ENCODE results near the gene HS3ST5. TPM values are rescaled to one million over a fixed set of nuclear protein-coding genes. Genes with fewer than 3 reads are reported as not detected.
A peak's percentile ranks its signal among the peaks of the same experiment; 100 is the strongest.

The HS3ST5 gene
- total RNA-seq (2014; rRNA removed; shearing (Covaris generic)) (not detected in 2 replicates), polyA plus RNA-seq (2016; fragmentation: Nextera tagmentation; extraction: Ambion mirVana) (not detected in 2 replicates)

DNA sequence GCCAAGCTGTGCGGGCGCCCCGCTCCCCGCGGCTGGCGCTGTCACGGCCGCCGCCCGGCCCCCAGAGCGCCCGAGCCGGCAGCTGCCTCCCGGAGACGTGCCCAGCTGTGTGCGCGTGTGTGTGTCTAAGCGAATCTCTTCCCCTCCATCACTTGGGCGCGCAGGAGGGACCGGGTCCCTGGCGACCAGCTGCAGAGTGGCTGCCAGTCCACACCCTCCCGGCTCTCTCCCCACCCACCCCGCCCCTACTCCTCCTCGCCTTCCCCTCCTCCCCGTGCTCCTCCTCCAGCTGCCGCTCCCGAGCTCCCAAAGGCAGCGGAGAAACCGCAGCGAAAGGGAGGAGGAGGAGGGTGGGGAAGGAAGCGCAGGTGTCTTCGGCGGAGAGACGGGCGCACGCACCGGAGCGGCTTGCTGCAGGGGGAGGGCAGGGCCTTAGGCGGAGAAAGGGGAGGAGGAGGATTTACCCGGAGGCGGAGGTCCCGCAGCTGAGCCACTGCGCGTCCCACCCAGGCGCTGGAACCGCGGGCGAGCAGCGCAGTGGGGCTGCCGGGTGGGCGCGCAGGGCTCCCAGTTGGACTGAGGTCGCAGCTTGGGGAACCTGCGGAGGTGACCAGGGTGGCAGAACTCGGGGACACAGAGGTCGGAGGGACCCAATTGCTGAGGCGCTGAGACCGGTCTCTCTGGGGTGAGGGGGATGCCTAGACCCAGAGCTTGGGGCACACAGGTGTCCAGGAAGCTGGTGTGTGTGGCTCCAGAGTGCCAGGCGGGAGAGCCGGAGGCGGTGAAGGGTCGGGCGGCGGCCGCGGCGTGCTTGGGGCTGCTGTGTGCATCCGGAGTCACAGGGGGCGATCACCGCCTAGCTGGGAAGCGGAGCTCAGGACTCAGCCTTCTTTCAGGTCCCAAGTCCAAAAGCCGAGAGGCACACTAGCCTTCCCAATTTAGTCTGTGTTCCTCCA is at the start of gene HS3ST5:
HS3ST5 (minus strand) TSS at position 198 of the 956 bp plus-strand sequence. CDS start 280,178 bp downstream, outside the sequence.
- H3K27me3 ChIP-seq (replicated peaks; ENCODE audit: insufficient read depth), result peaks cover 32% of the 10 kb centered on the region
- H3K9me3 ChIP-seq (ENCODE audit: low read depth), result no peaks in the 10 kb centered on the region
- H3K79me2 ChIP-seq (ENCODE audit: insufficient read depth), result no peaks in the 10 kb centered on the region
- no peaks in the 10 kb centered on the region for H3K36me3 ChIP-seq (ENCODE audit: low read depth)
- TF ChIP-seq EZH2phosphoT487 (IDR thresholded peaks at IDR 0.05; ENCODE audit: insufficient read depth, low read depth), result no peak
- no peak for TF ChIP-seq EZH2 (IDR thresholded peaks at IDR 0.05; ENCODE audit: insufficient read depth, poor library complexity, severe bottlenecking)
- H3K27ac ChIP-seq, result no peak within 1 kb of the TSS
- H3K9me2 ChIP-seq (ENCODE audit: insufficient read depth), result no peaks in the 10 kb centered on the region
- H3K4me3 ChIP-seq, result peak within 1 kb of the TSS; percentile 62
- H3K4me2 ChIP-seq (ENCODE audit: unreplicated experiment), result peak within 1 kb of the TSS; percentile 75
- H3K9ac ChIP-seq, result no peak within 1 kb of the TSS
- no peaks in the 10 kb centered on the region for H3K4me1 ChIP-seq (ENCODE audit: insufficient read depth)
- H2AFZ ChIP-seq, result peak within 1 kb of the TSS; percentile 60
- H3F3A ChIP-seq (ENCODE audit: insufficient read depth), result 0 out of 2 replicates have a peak, but pooled peaks cover 9% of the 10 kb centered on the region
- in situ Hi-C loops (cut with MboI), result no loop called here
- no peaks in the 10 kb centered on the region for H4K20me1 ChIP-seq (ENCODE audit: insufficient read depth)
- peak; percentile 39 for DNase-seq
- 2 to 7% methylated on average over 29 to 73 of the region's 73 CpGs for WGBS, 2 experiments (ENCODE audit: low coverage in 1 of 2, low lambda C conversion rate in 2 of 2, missing lambda C conversion rate in 2 of 2)

DNA sequence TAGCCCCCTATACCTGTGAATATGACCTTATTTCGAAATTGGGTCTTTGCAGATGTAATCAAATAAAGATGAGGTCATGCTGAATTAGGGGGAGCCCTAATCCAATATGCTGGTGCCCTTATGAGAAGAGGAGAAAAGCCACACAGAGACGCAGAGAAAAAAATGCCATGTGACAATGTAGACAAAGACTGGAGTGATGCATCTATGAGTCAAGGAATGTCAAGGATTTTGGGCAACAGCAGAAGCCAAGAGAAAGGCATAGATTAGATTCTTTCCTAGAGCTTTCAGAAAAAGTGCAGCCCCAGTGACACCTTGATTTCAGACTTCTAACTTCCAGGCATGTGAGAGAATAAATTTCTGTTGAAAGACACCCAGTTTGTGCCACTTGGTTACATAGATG is 47.4 kb upstream of the HS3ST5 start:
- DNase-seq, result no peak

GRCh38 chr6:114389111-114389510 is 46.3 kb upstream of the HS3ST5 start:
- TF ChIP-seq EZH2 (IDR thresholded peaks at IDR 0.05; ENCODE audit: insufficient read depth, poor library complexity, severe bottlenecking) (no peak), EZH2phosphoT487 (IDR thresholded peaks at IDR 0.05; ENCODE audit: insufficient read depth, low read depth) (no peak)
- no peak overlapping the region for H3K27ac ChIP-seq
- no peak for DNase-seq

More for the DNA sequence above, 47.4 kb upstream of the HS3ST5 start:
- H3K4me1 ChIP-seq (ENCODE audit: insufficient read depth), result no peaks in the 10 kb centered on the region
- H3K27ac ChIP-seq, result no peak overlapping the region
- H3K27me3 ChIP-seq (replicated peaks; ENCODE audit: insufficient read depth), result no peaks in the 10 kb centered on the region
- H3K4me2 ChIP-seq (ENCODE audit: unreplicated experiment), result no peak overlapping the region
- H3K36me3 ChIP-seq (ENCODE audit: low read depth), result no peaks in the 10 kb centered on the region
- no peaks in the 10 kb centered on the region for H3F3A ChIP-seq (ENCODE audit: insufficient read depth)
- H3K9me2 ChIP-seq (ENCODE audit: insufficient read depth), result no peaks in the 10 kb centered on the region
- in situ Hi-C loops (cut with MboI), result no loop called here
- H3K79me2 ChIP-seq (ENCODE audit: insufficient read depth), result no peaks in the 10 kb centered on the region
- H2AFZ ChIP-seq, result no peak overlapping the region
- TF ChIP-seq EZH2phosphoT487 (IDR thresholded peaks at IDR 0.05; ENCODE audit: insufficient read depth, low read depth) (no peak), EZH2 (IDR thresholded peaks at IDR 0.05; ENCODE audit: insufficient read depth, poor library complexity, severe bottlenecking) (no peak)
- H3K9me3 ChIP-seq (ENCODE audit: low read depth), result no peaks in the 10 kb centered on the region
- H3K4me3 ChIP-seq, result no peak overlapping the region
- H3K9ac ChIP-seq, result no peak overlapping the region
- H4K20me1 ChIP-seq (ENCODE audit: insufficient read depth), result no peaks in the 10 kb centered on the region
- WGBS, 2 experiments (ENCODE audit: low coverage in 1 of 2, low lambda C conversion rate in 2 of 2, missing lambda C conversion rate in 2 of 2), result 35 to 38% methylated on average over 2 of the region's 2 CpGs

GRCh38 chr6:114382406-114382805 is 39.6 kb upstream of the HS3ST5 start:
- Histone ChIP-seq H3K79me2 (ENCODE audit: insufficient read depth) (no peaks in the 10 kb centered on the region), H2AFZ (no peak overlapping the region), H3K9me2 (ENCODE audit: insufficient read depth) (no peaks in the 10 kb centered on the region), H3K4me2 (ENCODE audit: unreplicated experiment) (no peak overlapping the region), H3K4me3 (no peak overlapping the region), H3F3A (ENCODE audit: insufficient read depth) (no peaks in the 10 kb centered on the region), H4K20me1 (ENCODE audit: insufficient read depth) (no peaks in the 10 kb centered on the region), H3K9ac (no peak overlapping the region), H3K36me3 (ENCODE audit: low read depth) (no peaks in the 10 kb centered on the region), H3K9me3 (ENCODE audit: low read depth) (no peaks in the 10 kb centered on the region), H3K4me1 (ENCODE audit: insufficient read depth) (no peaks in the 10 kb centered on the region), H3K27me3 (replicated peaks; ENCODE audit: insufficient read depth) (no peaks in the 10 kb centered on the region), H3K27ac (no peak overlapping the region)
- no peak for DNase-seq
- in situ Hi-C loops (cut with MboI), result no loop called here
- 4 to 5% methylated on average over 1 of the region's 1 CpG for WGBS, 2 experiments (ENCODE audit: low coverage in 1 of 2, low lambda C conversion rate in 2 of 2, missing lambda C conversion rate in 2 of 2)
- TF ChIP-seq EZH2 (IDR thresholded peaks at IDR 0.05; ENCODE audit: insufficient read depth, poor library complexity, severe bottlenecking), result no peak
- no peak for TF ChIP-seq EZH2phosphoT487 (IDR thresholded peaks at IDR 0.05; ENCODE audit: insufficient read depth, low read depth)

More at GRCh38 chr6:114389111-114389510, 46.3 kb upstream of the HS3ST5 start:
- no peaks in the 10 kb centered on the region for H3K79me2 ChIP-seq (ENCODE audit: insufficient read depth)
- H3F3A ChIP-seq (ENCODE audit: insufficient read depth), result no peaks in the 10 kb centered on the region
- no peaks in the 10 kb centered on the region for H3K27me3 ChIP-seq (replicated peaks; ENCODE audit: insufficient read depth)
- no peaks in the 10 kb centered on the region for H3K9me2 ChIP-seq (ENCODE audit: insufficient read depth)
- no peak overlapping the region for H3K4me3 ChIP-seq
- H4K20me1 ChIP-seq (ENCODE audit: insufficient read depth), result no peaks in the 10 kb centered on the region
- H2AFZ ChIP-seq, result no peak overlapping the region
- no peak overlapping the region for H3K9ac ChIP-seq
- no peaks in the 10 kb centered on the region for H3K36me3 ChIP-seq (ENCODE audit: low read depth)
- in situ Hi-C loops (cut with MboI), result no loop called here
- no peaks in the 10 kb centered on the region for H3K4me1 ChIP-seq (ENCODE audit: insufficient read depth)
- H3K9me3 ChIP-seq (ENCODE audit: low read depth), result no peaks in the 10 kb centered on the region
- no peak overlapping the region for H3K4me2 ChIP-seq (ENCODE audit: unreplicated experiment)

All from GM23248 (cell line).